Measurements from ENCODE around the gene CEP104. TPM values are rescaled to one million over a fixed set of nuclear protein-coding genes. Genes with fewer than 3 reads are reported as not detected.

The CEP104 gene
- total and polyA plus RNA-seq, 9 of the 15 experiments (the other 6 are each of a cell fraction or from before 2014, with no cell fraction given), result 11.2 to 63.4 (median 42.6) TPM

- peak; percentile 45; the same call in 1 of the 2 replicates for TF ChIP-seq JUND (IDR thresholded peaks at IDR 0.05; ENCODE audit: borderline replicate concordance, low read depth, low read length)
- TF ChIP-seq JUND (tag; IDR thresholded peaks at IDR 0.05; ENCODE audit: borderline replicate concordance, low read depth, low read length), result peak; percentile 55; the same call in 1 of the 3 replicates
- peak; percentile 94 to 95 for TF ChIP-seq E2F6 (IDR thresholded peaks at IDR 0.05; ENCODE audit: borderline replicate concordance in 1 of 2, extremely low read depth in 1 of 2, insufficient read depth in 1 of 2, insufficient read length in 1 of 2, low read depth in 1 of 2, low read length in 1 of 2, poor library complexity in 1 of 2, severe bottlenecking in 1 of 2)
- no peak for TF ChIP-seq NR0B1 (IDR thresholded peaks at IDR 0.05; ENCODE audit: partially characterized antibody)
- TF ChIP-seq RERE (CRISPR knock-in tag; IDR thresholded peaks at IDR 0.05; ENCODE audit: borderline replicate concordance), result 0 out of 2 replicates have a peak, but pooled peaks have one; percentile 93
- TF ChIP-seq ETV5 (CRISPR knock-in tag; IDR thresholded peaks at IDR 0.05; ENCODE audit: low read depth), result no peak; the same call in 1 of the 2 replicates
- no peak for TF ChIP-seq RBM34 (IDR thresholded peaks at IDR 0.05; ENCODE audit: borderline replicate concordance, insufficient read depth, low read length)
- no peak for TF ChIP-seq RBM39 (optimal IDR thresholded peaks at IDR 0.05; ENCODE audit: low read depth, low read length)
- TF ChIP-seq ELF4 (CRISPR knock-in tag; IDR thresholded peaks at IDR 0.05), result peak; percentile 77; the same call in 1 of the 2 replicates
- TF ChIP-seq ZNF23 (CRISPR knock-in tag; IDR thresholded peaks at IDR 0.05), result no peak
- peak; percentile 10 to 12; a peak in 1 of 4 replicates for TF ChIP-seq TBL1XR1 (IDR thresholded peaks at IDR 0.05; ENCODE audit: low read length in 2 of 2)
- peak; percentile 99 for TF ChIP-seq MAX (CRISPR knock-in tag; IDR thresholded peaks at IDR 0.05)
- peak; percentile 66 to 79 (median 69) for TF ChIP-seq CTCF (IDR thresholded peaks at IDR 0.05 in 2 of 3, conservative IDR thresholded peaks at IDR 0.05 in 1 of 3; ENCODE audit: insufficient read depth in 2 of 3, low read depth in 1 of 3, low read length in 3 of 3)
- TF ChIP-seq HNRNPL (IDR thresholded peaks at IDR 0.05; ENCODE audit: low read depth, low read length), result peak; percentile 96
- no peak for TF ChIP-seq XRCC4 (IDR thresholded peaks at IDR 0.05; ENCODE audit: extremely low read depth, insufficient read depth, insufficient read length)
These were observed 81.4 kb downstream of the CEP104 start (continued) for GRCh38 chr1:3775490-3776230.
